WTC11 (cell line): ENCODE measurements around the gene RAB4A. TPM values are rescaled to one million over a fixed set of nuclear protein-coding genes. Genes with fewer than 3 reads are reported as not detected.

ENCODE experiments used
- ATAC-seq: fragments of 200-7000 bp; cut with Tn5 transposase; 2 replicates; pipeline ENCODE4 v1.10.0; 2021; ENCODE audit warnings: mild to moderate bottlenecking, moderate library complexity
- CTCF ChIA-PET: fragments of 300-600 bp; sonication (Branson Sonifier 250); formaldehyde crosslinking; loops from one replicate; lab custom pipeline; 2021; ENCODE audit warnings: antibody characterized with exemption; lab: Charles Lee
- POLR2A ChIA-PET: fragments of 350-600 bp; sonication (Branson Sonifier 250); formaldehyde crosslinking; loops from one replicate; lab custom pipeline; 2021; ENCODE audit warnings: antibody characterized with exemption; lab: Charles Lee
- DNase-seq: peaks from one replicate; pipeline ENCODE4 v3.0.0; 2021; ENCODE audit warnings: low spot score
- H3K27ac Mint-ChIP-seq: 2 replicates; pipeline ENCODE4 v1.8.0; 2021; ENCODE audit warnings: mixed read lengths
- H3K27me3 Mint-ChIP-seq: 2 replicates; pipeline ENCODE4 v1.8.0; 2021; ENCODE audit warnings: low read depth, mild to moderate bottlenecking, moderate library complexity, mixed read lengths
- H3K36me3 Mint-ChIP-seq: 2 replicates; pipeline ENCODE4 v1.8.0; 2021; ENCODE audit warnings: mixed read lengths
- H3K4me1 Mint-ChIP-seq: 2 replicates; pipeline ENCODE4 v1.8.0; 2022; ENCODE audit warnings: mixed read lengths
- H3K4me3 Mint-ChIP-seq: 2 replicates; pipeline ENCODE4 v1.8.0; 2021; ENCODE audit warnings: mild to moderate bottlenecking, moderate library complexity, mixed read lengths
- H3K9me3 Mint-ChIP-seq: 2 replicates; pipeline ENCODE4 v1.8.0; 2021; ENCODE audit warnings: mixed read lengths
- EMX1 ChIP-seq: fragments of 250-450 bp; sonication (Bioruptor Pico); IDR thresholded peaks from 2 replicates; pipeline ENCODE4 v1.8.0; 2021; ENCODE audit warnings: mild to moderate bottlenecking
- ETV6 ChIP-seq: sonication (generic); formaldehyde crosslinking; IDR thresholded peaks from 2 replicates; pipeline ENCODE4 v1.8.1; 2022; ENCODE audit warnings: mild to moderate bottlenecking, missing genetic modification reagents
- GTF2I ChIP-seq: fragments of 250-450 bp; sonication (Bioruptor Pico); conservative IDR thresholded peaks from 2 replicates; pipeline ENCODE4 v1.4.0; 2021; ENCODE audit warnings: mild to moderate bottlenecking
- HMGA2 ChIP-seq: fragments of 250-450 bp; sonication (Bioruptor Pico); IDR thresholded peaks from 2 replicates; pipeline ENCODE4 v1.4.0; 2021; ENCODE audit warnings: mild to moderate bottlenecking, moderate library complexity
- JUN ChIP-seq: sonication (generic); formaldehyde crosslinking; IDR thresholded peaks from 2 replicates; pipeline ENCODE4 v1.8.0; 2023; ENCODE audit warnings: mild to moderate bottlenecking, missing genetic modification reagents
- MYBL2 ChIP-seq: sonication (generic); formaldehyde crosslinking; IDR thresholded peaks from 2 replicates; pipeline ENCODE4 v1.8.1; 2023; ENCODE audit warnings: mild to moderate bottlenecking, moderate library complexity, missing genetic modification reagents
- NFE2L1 ChIP-seq: sonication (generic); formaldehyde crosslinking; IDR thresholded peaks from 2 replicates; pipeline ENCODE4 v1.8.1; 2023; ENCODE audit warnings: missing genetic modification reagents
- OVOL2 ChIP-seq: fragments of 250-450 bp; sonication (Bioruptor Pico); IDR thresholded peaks from 2 replicates; pipeline ENCODE4 v1.9.0; 2021; ENCODE audit warnings: mild to moderate bottlenecking, borderline replicate concordance
- RELA ChIP-seq: sonication (generic); formaldehyde crosslinking; IDR thresholded peaks from 2 replicates; pipeline ENCODE4 v1.8.1; 2022; ENCODE audit warnings: missing genetic modification reagents, mild to moderate bottlenecking, borderline replicate concordance
- SMAD3 ChIP-seq: sonication (generic); formaldehyde crosslinking; IDR thresholded peaks from 2 replicates; pipeline ENCODE4 v1.8.0; 2022; ENCODE audit warnings: missing genetic modification reagents, mild to moderate bottlenecking, borderline replicate concordance
- SP1 ChIP-seq: sonication (generic); formaldehyde crosslinking; conservative IDR thresholded peaks from 2 replicates; pipeline ENCODE4 v1.8.1; 2022; ENCODE audit warnings: missing genetic modification reagents
- TP53 ChIP-seq: sonication (generic); formaldehyde crosslinking; IDR thresholded peaks from 2 replicates; pipeline ENCODE4 v1.8.1; 2023; ENCODE audit warnings: mild to moderate bottlenecking, missing genetic modification reagents
- ZNF138 ChIP-seq: sonication (generic); formaldehyde crosslinking; conservative IDR thresholded peaks from 2 replicates; pipeline ENCODE4 v1.8.1; 2022; ENCODE audit warnings: mild to moderate bottlenecking, moderate library complexity, missing genetic modification reagents
- ZNF263 ChIP-seq: sonication (generic); formaldehyde crosslinking; IDR thresholded peaks from 2 replicates; pipeline ENCODE4 v1.8.1; 2022; ENCODE audit warnings: low read depth, mild to moderate bottlenecking, moderate library complexity, missing genetic modification reagents
- total RNA-seq: library from RNA; stranded (reverse); gene quantifications from 3 replicates; pipeline ENCODE4 v1.2.3, GENCODE V29; 2021
- TF ChIP-seq, protein P1 (sequence below): fragments of 250-450 bp; sonication (Bioruptor Pico); IDR thresholded peaks from 2 replicates; pipeline ENCODE4 v1.9.0; 2021; ENCODE audit warnings: mild to moderate bottlenecking
- TF ChIP-seq, protein P2 (sequence below): sonication (generic); formaldehyde crosslinking; IDR thresholded peaks from 2 replicates; pipeline ENCODE4 v1.8.1; 2023; ENCODE audit warnings: mild to moderate bottlenecking, missing genetic modification reagents
- TF ChIP-seq, protein P3 (sequence below): sonication (generic); formaldehyde crosslinking; IDR thresholded peaks from 2 replicates; pipeline ENCODE4 v1.8.0; 2022; ENCODE audit warnings: mild to moderate bottlenecking, missing genetic modification reagents
- TF ChIP-seq, protein P4 (sequence below): fragments of 250-450 bp; sonication (Bioruptor Pico); IDR thresholded peaks from 2 replicates; pipeline ENCODE4 v1.9.0; 2021; ENCODE audit warnings: moderate library complexity, mild to moderate bottlenecking, inconsistent platforms, borderline replicate concordance
- TF ChIP-seq, protein P5 (sequence below): sonication (generic); formaldehyde crosslinking; IDR thresholded peaks from 2 replicates; pipeline ENCODE4 v1.8.0; 2022; ENCODE audit warnings: missing genetic modification reagents
- TF ChIP-seq, protein P6 (sequence below): fragments of 250-450 bp; sonication (Bioruptor Pico); IDR thresholded peaks from 2 replicates; pipeline ENCODE4 v1.9.0; 2021; ENCODE audit warnings: mild to moderate bottlenecking, borderline replicate concordance
- TF ChIP-seq, protein P7 (sequence below): sonication (generic); formaldehyde crosslinking; IDR thresholded peaks from 2 replicates; pipeline ENCODE4 v1.8.1; 2023; ENCODE audit warnings: mild to moderate bottlenecking, moderate library complexity, missing genetic modification reagents

The RAB4A gene
- total RNA-seq, 1 experiment from 2014 or later = 67.9 TPM

DNA sequence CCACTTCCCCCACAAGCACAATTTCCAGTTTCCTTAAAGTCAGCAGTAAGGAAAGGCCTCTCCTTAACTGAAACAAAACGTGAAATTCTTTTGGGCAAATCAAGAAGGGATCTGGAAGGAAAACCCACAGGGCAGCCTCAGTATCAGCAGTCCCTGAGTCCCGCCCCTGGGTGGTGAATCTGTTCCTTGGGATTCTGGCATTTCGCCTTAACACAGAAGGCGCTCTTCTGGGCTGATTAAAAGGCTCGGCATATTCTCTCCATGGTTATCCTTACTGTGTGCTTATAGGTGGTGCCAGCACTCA lies 12.2 kb upstream of the RAB4A start:
- DNase-seq = no peak

DNA sequence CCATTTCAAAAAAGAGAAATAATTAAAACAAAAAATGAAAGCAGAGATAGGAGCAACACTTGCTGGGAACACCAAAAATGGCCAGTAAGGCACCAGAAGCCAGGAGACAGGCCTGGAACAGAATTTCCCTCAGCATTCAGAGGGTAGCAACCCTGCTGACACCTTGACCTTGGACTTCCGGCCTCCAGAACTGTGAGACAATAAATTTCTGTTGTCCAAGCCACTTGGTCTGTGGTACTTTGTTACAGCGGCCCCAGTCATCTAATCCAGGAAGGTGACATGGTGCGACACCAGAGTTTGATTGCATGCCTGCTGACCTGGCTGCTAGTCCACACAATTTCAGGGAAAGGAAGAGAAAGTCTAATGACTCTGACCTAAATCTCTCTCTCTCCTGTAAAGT lies 10.6 kb upstream of the RAB4A start:
- H3K27ac Mint-ChIP-seq = 0 out of 2 replicates have a peak overlapping the region, but pooled peaks have one; percentile 1
- no peaks in the 10 kb centered on the region for H3K9me3 Mint-ChIP-seq
- no peaks in the 10 kb centered on the region for H3K27me3 Mint-ChIP-seq
- H3K4me3 Mint-ChIP-seq = no peak overlapping the region
- ChIA-PET CTCF (no interaction called here), POLR2A (no interaction called here)
- no peaks in the 10 kb centered on the region for H3K36me3 Mint-ChIP-seq
- DNase-seq = no peak
- no peak for ATAC-seq
- H3K4me1 Mint-ChIP-seq = peaks cover 20% of the 10 kb centered on the region
- TF ChIP-seq, protein P1, sequence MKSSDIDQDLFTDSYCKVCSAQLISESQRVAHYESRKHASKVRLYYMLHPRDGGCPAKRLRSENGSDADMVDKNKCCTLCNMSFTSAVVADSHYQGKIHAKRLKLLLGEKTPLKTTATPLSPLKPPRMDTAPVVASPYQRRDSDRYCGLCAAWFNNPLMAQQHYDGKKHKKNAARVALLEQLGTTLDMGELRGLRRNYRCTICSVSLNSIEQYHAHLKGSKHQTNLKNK (CRISPR knock-in tag) = no peak
- TF ChIP-seq, protein P2, sequence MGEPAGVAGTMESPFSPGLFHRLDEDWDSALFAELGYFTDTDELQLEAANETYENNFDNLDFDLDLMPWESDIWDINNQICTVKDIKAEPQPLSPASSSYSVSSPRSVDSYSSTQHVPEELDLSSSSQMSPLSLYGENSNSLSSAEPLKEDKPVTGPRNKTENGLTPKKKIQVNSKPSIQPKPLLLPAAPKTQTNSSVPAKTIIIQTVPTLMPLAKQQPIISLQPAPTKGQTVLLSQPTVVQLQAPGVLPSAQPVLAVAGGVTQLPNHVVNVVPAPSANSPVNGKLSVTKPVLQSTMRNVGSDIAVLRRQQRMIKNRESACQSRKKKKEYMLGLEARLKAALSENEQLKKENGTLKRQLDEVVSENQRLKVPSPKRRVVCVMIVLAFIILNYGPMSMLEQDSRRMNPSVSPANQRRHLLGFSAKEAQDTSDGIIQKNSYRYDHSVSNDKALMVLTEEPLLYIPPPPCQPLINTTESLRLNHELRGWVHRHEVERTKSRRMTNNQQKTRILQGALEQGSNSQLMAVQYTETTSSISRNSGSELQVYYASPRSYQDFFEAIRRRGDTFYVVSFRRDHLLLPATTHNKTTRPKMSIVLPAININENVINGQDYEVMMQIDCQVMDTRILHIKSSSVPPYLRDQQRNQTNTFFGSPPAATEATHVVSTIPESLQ (CRISPR knock-in tag) = no peak
- TF ChIP-seq, protein P3, sequence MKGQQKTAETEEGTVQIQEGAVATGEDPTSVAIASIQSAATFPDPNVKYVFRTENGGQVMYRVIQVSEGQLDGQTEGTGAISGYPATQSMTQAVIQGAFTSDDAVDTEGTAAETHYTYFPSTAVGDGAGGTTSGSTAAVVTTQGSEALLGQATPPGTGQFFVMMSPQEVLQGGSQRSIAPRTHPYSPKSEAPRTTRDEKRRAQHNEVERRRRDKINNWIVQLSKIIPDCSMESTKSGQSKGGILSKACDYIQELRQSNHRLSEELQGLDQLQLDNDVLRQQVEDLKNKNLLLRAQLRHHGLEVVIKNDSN (CRISPR knock-in tag) = no peak
- TF ChIP-seq ZNF138 (CRISPR knock-in tag) = no peak
- TF ChIP-seq SP1 (CRISPR knock-in tag) = no peak
- TF ChIP-seq, protein P4, sequence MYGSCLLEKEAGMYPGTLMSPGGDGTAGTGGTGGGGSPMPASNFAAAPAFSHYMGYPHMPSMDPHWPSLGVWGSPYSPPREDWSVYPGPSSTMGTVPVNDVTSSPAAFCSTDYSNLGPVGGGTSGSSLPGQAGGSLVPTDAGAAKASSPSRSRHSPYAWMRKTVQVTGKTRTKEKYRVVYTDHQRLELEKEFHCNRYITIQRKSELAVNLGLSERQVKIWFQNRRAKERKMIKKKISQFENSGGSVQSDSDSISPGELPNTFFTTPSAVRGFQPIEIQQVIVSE (CRISPR knock-in tag) = no peak
- TF ChIP-seq MYBL2 (CRISPR knock-in tag) = no peak
- TF ChIP-seq, protein P5, sequence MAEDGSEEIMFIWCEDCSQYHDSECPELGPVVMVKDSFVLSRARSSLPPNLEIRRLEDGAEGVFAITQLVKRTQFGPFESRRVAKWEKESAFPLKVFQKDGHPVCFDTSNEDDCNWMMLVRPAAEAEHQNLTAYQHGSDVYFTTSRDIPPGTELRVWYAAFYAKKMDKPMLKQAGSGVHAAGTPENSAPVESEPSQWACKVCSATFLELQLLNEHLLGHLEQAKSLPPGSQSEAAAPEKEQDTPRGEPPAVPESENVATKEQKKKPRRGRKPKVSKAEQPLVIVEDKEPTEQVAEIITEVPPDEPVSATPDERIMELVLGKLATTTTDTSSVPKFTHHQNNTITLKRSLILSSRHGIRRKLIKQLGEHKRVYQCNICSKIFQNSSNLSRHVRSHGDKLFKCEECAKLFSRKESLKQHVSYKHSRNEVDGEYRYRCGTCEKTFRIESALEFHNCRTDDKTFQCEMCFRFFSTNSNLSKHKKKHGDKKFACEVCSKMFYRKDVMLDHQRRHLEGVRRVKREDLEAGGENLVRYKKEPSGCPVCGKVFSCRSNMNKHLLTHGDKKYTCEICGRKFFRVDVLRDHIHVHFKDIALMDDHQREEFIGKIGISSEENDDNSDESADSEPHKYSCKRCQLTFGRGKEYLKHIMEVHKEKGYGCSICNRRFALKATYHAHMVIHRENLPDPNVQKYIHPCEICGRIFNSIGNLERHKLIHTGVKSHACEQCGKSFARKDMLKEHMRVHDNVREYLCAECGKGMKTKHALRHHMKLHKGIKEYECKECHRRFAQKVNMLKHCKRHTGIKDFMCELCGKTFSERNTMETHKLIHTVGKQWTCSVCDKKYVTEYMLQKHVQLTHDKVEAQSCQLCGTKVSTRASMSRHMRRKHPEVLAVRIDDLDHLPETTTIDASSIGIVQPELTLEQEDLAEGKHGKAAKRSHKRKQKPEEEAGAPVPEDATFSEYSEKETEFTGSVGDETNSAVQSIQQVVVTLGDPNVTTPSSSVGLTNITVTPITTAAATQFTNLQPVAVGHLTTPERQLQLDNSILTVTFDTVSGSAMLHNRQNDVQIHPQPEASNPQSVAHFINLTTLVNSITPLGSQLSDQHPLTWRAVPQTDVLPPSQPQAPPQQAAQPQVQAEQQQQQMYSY (CRISPR knock-in tag) = no peak
- no peak for TF ChIP-seq NFE2L1 (CRISPR knock-in tag)

More for the DNA sequence above, 12.2 kb upstream of the RAB4A start:
- peaks cover 25% of the 10 kb centered on the region for H3K4me1 Mint-ChIP-seq
- ChIA-PET POLR2A (interaction anchor here (0.6 kb wide), 1 partner anchor 73 kb away, joined by 3 read pairs; no protein-coding TSS in a partner anchor), CTCF (interaction anchor here (0.5 to 1.9 kb wide), 28 partner anchors 9 to 611 kb away, joined by 3 to 34 read pairs (median 4); partner anchors contain the start of genes NUP133 and RAB4A)
- H3K4me3 Mint-ChIP-seq = no peak overlapping the region
- H3K9me3 Mint-ChIP-seq = no peaks in the 10 kb centered on the region
- no peak overlapping the region; the same call in 1 of the 2 replicates for H3K27ac Mint-ChIP-seq
- no peaks in the 10 kb centered on the region for H3K27me3 Mint-ChIP-seq
- ATAC-seq = peak; percentile 62
- TF ChIP-seq EMX1 (no peak), RELA (CRISPR knock-in tag) (no peak), TP53 (CRISPR knock-in tag) (no peak), ETV6 (CRISPR knock-in tag) (no peak), NFE2L1 (CRISPR knock-in tag) (no peak), OVOL2 (CRISPR knock-in tag) (no peak), JUN (CRISPR knock-in tag) (no peak), GTF2I (CRISPR knock-in tag) (no peak), HMGA2 (CRISPR knock-in tag) (no peak), SMAD3 (CRISPR knock-in tag) (no peak), ZNF263 (CRISPR knock-in tag) (no peak)
- TF ChIP-seq, protein P6, sequence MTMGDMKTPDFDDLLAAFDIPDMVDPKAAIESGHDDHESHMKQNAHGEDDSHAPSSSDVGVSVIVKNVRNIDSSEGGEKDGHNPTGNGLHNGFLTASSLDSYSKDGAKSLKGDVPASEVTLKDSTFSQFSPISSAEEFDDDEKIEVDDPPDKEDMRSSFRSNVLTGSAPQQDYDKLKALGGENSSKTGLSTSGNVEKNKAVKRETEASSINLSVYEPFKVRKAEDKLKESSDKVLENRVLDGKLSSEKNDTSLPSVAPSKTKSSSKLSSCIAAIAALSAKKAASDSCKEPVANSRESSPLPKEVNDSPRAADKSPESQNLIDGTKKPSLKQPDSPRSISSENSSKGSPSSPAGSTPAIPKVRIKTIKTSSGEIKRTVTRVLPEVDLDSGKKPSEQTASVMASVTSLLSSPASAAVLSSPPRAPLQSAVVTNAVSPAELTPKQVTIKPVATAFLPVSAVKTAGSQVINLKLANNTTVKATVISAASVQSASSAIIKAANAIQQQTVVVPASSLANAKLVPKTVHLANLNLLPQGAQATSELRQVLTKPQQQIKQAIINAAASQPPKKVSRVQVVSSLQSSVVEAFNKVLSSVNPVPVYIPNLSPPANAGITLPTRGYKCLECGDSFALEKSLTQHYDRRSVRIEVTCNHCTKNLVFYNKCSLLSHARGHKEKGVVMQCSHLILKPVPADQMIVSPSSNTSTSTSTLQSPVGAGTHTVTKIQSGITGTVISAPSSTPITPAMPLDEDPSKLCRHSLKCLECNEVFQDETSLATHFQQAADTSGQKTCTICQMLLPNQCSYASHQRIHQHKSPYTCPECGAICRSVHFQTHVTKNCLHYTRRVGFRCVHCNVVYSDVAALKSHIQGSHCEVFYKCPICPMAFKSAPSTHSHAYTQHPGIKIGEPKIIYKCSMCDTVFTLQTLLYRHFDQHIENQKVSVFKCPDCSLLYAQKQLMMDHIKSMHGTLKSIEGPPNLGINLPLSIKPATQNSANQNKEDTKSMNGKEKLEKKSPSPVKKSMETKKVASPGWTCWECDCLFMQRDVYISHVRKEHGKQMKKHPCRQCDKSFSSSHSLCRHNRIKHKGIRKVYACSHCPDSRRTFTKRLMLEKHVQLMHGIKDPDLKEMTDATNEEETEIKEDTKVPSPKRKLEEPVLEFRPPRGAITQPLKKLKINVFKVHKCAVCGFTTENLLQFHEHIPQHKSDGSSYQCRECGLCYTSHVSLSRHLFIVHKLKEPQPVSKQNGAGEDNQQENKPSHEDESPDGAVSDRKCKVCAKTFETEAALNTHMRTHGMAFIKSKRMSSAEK (CRISPR knock-in tag) = no peak
- TF ChIP-seq, protein P7, sequence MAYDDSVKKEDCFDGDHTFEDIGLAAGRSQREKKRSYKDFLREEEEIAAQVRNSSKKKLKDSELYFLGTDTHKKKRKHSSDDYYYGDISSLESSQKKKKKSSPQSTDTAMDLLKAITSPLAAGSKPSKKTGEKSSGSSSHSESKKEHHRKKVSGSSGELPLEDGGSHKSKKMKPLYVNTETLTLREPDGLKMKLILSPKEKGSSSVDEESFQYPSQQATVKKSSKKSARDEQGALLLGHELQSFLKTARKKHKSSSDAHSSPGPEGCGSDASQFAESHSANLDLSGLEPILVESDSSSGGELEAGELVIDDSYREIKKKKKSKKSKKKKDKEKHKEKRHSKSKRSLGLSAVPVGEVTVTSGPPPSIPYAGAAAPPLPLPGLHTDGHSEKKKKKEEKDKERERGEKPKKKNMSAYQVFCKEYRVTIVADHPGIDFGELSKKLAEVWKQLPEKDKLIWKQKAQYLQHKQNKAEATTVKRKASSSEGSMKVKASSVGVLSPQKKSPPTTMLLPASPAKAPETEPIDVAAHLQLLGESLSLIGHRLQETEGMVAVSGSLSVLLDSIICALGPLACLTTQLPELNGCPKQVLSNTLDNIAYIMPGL = no peak
- H3K36me3 Mint-ChIP-seq = no peaks in the 10 kb centered on the region
